H54 (cell line): Measurements from ENCODE around the gene PLEKHO2.

Source experiments
- DNase-seq: peaks from one replicate; pipeline ENCODE4 v3.0.0; 2011; ENCODE audit warnings: low spot score, mixed read lengths; ENCODE audit not compliant: insufficient read length
- FAIRE-seq: peaks from 3 replicates; lab custom pipeline; 2011; peaks lifted over from hg19 to GRCh38; lab: Jason Lieb, UNC
- POLR2A ChIP-seq: IDR thresholded peaks from 2 replicates; pipeline ENCODE4 v1.6.1; 2011; ENCODE audit warnings: low read depth, mild to moderate bottlenecking, low read length

The PLEKHO2 gene

DNA sequence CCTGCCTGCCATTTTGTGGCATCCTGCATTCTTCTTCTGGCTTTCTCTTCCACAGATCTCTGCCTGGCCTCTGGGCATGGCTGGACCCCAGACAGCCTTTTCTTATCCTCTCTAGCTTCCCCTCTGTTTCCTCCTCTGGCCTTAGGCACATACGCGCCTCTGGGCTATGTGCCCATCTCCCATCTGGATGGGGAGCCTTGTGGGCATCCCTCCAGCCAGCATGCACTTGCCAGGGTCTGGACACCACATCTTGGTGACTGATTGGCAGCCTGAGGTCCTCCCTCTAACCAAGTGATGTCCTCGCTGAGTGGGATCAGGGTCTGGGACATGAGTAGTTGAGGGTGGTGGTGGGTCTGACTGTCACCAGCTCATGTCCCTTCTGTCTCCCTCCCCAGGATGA, 12.8 kb downstream of the PLEKHO2 start:
- FAIRE-seq, result no peak

DNA sequence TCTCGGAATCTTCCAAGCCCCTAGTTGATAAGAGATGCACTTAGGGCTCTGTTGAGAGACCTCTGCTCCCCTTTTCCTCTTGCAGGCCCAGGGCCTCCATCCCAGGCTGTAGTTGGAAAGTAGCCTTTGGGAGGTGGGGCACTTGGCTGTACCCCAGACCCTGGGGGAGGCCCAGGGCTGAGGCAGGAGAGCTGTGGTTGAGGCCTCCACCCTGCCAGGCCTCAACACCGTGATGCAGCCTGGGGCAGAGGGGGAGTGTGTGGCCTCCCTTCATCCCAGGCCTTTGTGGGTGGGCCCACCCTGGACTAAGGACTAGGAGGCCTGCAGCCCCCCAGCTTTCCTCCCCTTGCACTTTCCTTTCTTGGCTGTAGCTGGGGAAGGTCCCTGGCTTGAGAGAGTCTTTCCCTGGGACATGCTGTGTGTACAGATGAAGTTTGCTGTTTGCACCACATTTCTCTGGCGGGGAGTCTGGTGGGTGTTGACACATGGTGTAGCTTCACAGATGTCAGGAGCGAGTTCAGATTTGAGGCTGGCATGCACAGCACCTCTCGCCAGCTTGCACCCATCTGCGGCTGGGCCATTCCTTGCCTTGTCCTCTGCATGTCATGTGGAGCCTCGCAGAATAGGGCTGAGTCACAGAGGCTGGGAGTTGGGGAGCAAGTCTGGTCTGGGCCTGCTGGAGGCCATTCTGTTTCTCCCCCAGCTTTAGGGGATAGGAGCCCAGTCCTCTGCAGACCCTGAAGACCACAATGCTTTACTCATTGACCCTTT, 13.7 kb downstream of the PLEKHO2 start:
- DNase-seq, result no peak
- FAIRE-seq, result no peak

More for the DNA sequence above, 12.8 kb downstream of the PLEKHO2 start:
- no peak for DNase-seq
- no peak for TF ChIP-seq POLR2A

DNA sequence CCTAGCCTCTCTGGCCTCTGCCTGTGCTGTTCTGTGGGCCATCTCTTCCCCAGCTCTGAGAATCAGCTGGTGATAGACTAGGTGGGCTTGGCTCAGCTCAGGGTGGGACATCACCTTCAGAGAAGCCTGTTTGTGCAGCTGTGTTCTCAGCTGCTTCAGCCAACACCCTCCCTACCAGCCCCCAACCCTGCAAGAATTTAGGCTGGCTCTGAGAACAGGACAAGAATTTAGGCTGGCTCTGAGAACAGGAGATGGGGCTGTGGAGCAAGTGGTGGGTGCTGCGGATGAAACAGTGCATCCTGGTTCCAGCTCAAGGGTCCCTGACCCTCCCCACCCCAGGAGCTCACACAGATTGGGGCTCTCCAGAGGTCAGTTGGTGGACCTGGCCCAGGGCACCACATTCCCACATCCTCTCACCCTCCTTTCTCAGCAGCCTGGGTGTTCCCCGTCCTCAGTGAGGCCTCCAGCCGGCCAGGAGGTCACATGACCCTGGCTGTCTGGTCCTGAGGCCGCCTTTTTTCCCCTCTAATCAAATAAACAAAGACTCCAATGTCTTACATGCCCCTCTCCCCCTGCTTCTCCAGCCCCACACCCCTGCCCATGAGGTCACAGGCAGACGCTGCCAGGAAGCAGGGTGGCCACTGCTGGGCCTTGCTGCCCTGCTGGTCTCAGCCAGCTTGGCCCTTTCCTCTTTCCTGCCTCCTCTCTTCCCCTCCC, 14.9 kb downstream of the PLEKHO2 start:
- FAIRE-seq (no peak), DNase-seq (peak; percentile 12)
- no peak for TF ChIP-seq POLR2A

More for the DNA sequence above, 13.7 kb downstream of the PLEKHO2 start:
- TF ChIP-seq POLR2A, result no peak

DNA sequence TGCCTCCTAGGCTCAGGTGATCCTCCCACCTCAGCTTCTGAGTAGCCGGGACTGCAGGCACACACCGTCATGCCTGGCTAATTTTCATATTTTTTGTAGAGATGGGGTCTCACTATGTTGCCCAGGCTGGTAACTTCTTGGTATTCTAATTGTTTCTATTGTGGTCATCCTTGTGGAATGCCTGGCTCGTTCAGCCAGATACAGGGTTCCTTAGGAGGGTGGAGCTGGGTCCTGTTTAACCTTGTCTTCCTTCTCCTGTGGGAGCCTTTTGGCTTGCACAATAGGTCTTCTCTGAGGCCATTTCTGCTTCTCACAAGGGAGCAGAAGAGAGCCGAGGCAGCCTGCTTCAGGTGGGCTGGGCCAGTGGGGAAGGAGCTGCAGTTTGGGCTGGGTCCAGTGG, 15.7 kb downstream of the PLEKHO2 start:
- TF ChIP-seq POLR2A, result no peak
- no peak for DNase-seq
- no peak for FAIRE-seq

DNA sequence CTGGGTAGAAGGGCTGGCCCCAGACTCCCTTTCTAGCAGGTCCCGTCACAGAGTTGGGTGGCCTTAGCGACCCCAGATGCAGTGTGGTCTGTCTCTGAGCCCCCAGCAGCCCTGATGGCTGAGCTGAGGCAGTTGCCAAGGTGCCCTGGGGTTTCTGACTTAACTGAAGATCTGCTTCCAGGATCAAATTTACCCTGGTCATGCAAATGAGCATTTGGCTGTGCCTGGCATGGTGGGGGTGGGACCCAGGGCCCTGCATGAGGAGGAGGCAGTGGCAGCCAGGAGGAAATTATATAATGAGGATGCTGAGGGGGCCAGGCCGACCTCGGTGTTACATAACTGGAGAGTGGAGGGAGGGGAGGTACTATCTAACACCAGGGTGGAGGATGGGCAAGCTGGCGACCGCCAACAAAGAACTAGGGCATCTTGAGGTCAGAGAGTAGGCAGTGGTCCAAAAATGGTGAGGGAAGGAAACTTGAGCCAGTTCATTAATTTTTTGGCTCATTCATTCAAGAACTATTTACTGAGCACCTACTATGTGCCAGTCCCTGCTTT, 16.4 kb downstream of the PLEKHO2 start:
- FAIRE-seq (no peak), DNase-seq (no peak)
- TF ChIP-seq POLR2A, result no peak

DNA sequence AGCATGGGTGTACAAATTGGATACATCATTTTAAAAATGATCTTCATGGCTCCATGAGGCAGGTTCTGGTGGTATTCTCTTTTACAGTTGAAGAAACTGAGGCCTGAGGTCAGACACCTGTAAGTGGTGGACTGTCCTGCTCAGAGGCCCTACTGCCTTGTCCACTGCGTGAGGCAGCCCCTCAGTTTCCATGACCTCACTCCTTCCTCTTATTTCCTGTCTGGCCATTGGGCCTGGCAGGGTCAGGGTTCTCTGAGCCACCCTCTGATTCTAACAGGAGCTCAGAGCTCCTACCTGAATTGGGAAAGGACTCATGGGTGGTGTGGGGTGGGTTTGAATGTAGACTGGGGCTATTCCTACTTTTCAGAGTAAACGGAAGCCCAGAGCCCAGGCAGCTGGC, 17.5 kb downstream of the PLEKHO2 start:
- DNase-seq (no peak), FAIRE-seq (no peak)
- no peak for TF ChIP-seq POLR2A

DNA sequence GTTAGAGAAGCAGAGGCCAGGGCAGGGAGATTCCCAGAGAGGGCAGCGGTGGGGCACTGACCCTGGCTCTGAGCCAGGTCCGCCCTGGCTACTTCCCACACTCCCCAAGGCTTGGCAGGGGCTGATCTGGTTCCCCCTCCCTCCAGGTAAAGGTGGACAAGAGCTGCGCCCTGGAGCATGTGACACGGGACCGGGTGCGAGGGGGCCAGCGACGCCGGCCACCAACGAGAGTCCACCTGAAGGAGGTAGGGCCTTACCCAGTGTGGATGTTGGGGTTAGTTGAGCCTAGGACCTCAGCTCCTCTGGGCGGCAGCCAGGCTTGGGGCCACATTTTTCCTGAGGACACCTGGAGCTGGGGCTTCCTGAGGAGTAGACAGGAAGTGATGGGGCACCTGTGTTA, 19.6 kb downstream of the PLEKHO2 start:
- FAIRE-seq, result no peak

DNA sequence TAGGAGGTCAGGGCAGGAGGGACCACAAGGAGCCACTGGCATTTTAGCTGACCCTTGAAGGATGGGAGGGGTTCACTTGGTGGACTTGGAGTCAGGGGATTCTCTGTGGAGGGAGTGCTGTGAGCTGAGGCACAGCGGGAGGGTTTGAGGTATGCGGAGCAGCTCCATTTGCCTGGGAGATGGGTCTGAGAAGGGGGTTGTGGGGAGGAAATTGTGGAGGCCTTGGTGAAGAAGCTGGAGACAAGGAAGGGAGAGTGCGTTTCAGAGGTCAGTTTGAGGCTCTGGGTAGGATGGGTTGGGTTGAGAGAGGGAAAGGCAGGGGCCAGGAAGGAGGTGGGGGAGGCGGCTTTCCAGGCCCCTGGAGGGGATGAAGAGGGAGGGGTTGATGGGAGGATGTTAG, 20.2 kb downstream of the PLEKHO2 start:
- no peak for TF ChIP-seq POLR2A
- FAIRE-seq (no peak), DNase-seq (no peak)

More for the DNA sequence above, 19.6 kb downstream of the PLEKHO2 start:
- no peak for TF ChIP-seq POLR2A
- DNase-seq, result no peak

DNA sequence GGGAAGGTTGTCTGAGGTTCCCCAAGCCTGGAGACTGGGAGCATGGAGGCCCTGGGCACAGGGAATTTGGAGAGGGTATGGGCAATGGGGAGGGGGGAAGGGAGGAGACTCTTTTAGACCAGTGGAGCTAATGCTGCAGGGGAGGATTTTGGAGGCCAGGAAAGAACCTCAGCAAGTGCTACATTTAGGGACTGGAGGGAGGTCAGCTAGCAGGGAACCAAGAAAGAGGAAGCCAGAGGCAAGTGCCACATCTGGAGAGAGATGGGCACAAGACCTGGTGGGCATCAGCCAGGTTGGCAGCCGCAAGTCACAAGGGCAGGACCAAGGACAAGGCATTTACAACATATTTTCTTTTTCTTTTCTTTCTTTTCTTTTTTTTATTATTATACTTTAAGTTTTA, 20.7 kb downstream of the PLEKHO2 start:
- no peak for TF ChIP-seq POLR2A
- FAIRE-seq (no peak), DNase-seq (no peak)

DNA sequence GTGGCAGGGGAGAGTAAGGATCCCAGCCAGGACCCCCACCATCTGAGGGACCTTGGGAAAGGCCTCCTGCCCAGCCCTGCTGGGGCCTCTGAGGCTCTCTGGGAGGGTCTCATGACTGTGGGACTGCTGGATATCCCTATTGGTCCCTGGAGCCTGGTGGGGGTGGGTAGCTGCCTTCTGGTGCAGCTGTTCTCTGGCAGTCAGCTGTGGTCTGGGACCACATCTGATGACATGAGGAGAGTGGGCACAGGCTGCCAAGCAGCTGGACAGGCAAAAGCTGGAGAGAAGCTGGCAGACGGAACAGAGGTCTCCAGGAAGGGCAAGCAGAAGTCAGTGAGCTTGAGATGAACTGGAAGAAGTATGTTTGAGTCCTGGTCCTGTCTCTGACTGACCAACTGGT, 22.4 kb downstream of the PLEKHO2 start:
- FAIRE-seq, result no peak

DNA sequence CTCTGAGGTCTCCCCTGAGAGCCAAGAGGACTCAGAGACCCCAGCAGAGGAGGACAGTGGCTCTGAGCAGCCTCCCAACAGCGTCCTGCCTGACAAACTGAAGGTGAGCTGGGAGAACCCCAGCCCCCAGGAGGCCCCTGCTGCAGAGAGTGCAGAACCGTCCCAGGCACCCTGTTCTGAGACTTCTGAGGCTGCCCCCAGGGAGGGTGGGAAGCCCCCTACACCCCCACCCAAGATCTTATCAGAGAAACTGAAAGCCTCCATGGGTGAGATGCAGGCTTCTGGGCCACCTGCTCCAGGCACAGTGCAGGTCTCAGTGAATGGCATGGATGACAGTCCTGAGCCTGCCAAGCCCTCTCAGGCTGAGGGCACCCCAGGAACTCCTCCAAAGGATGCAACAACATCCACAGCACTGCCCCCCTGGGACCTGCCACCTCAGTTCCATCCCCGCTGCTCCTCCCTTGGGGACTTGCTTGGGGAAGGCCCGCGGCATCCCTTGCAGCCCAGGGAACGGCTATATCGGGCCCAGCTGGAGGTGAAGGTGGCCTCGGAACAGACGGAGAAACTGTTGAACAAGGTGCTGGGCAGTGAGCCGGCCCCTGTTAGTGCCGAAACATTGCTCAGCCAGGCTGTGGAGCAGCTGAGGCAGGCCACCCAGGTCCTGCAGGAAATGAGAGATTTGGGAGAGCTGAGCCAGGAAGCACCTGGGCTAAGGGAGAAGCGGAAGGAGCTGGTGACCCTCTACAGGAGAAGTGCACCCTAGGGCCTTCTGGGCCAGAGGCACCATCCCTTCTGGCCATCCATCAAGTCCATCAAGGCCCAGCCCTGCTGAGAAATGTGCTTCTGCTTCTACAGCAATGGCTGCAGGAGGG, 23.6 kb downstream of the PLEKHO2 start:
- TF ChIP-seq POLR2A, result no peak
- FAIRE-seq, result no peak
- no peak for DNase-seq

More for the DNA sequence above, 22.4 kb downstream of the PLEKHO2 start:
- no peak for DNase-seq
- TF ChIP-seq POLR2A, result no peak

DNA sequence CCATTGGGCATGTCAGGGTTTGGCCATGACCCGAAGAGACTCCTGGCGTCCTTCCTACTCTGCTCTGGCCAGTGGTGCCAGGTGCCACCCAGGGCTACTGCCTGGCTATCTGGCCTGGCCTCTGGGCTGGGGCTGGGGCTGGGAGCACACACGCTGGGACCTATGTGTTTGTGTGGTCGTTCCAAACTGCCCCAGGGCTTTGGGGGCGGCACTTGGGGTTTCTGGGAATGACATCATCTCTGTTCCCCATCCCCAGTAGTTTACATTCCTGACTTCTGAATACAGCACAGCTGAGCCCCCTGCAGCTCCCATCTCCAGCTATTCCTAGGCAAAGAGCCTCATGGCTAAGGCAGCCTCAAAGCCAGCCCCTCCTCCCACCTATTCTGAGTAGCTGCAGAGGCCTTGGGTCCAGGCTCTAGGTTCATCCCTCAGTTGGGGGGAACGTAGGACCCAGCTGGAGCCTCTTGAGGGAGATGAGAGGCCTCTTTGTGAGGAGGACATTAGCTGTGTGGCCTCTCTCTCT, 24.3 kb downstream of the PLEKHO2 start:
- peak; percentile 50 for DNase-seq
- no peak for FAIRE-seq
- TF ChIP-seq POLR2A, result no peak

DNA sequence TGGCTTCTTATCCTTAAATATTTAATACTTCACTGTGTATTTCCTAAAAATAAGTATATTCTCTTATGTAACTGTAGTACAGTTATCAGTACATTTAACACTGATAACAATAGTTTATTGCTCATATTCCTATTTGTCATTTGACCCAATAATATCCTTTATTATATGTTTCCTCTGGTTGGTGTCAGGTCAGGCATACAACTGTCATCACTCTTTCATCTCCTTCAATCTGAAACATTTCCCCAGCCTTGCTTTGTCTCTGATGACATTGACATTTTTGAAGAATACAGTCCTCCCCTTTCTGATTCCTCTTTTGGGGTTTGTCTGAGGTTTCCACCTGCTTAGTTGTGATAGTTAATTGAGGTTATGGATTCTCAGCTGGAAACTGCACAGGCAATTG, 27.8 kb downstream of the PLEKHO2 start:
- DNase-seq, result no peak
- TF ChIP-seq POLR2A, result no peak
- FAIRE-seq, result no peak
